ENCODE results near the gene SMYD4.

GRCh38 chr17:1737531-1738291, 92.0 kb downstream of the SMYD4 start:
- TF ChIP-seq EZH2 (IDR thresholded peaks at IDR 0.05) (no peak), CTCF (IDR thresholded peaks at IDR 0.05) (no peak), EZH2phosphoT487 (IDR thresholded peaks at IDR 0.05) (no peak)

Measured in neural progenitor cell (in vitro differentiated cells).